ENCODE results near the gene DNAH2. TPM values are rescaled to one million over a fixed set of nuclear protein-coding genes. Genes with fewer than 3 reads are reported as not detected.

The DNAH2 gene
- total RNA-seq, 1 experiment from 2014 or later: 2.0 TPM

GRCh38 chr17:7706631-7707354 is 10.8 kb upstream of the DNAH2 start:
- no peak overlapping the region for H2AFZ ChIP-seq (ENCODE audit: low read depth, low read length, poor library complexity, severe bottlenecking)
- H3K9ac ChIP-seq (ENCODE audit: low read length): no peak overlapping the region
- H3K27me3 ChIP-seq (ENCODE audit: insufficient read depth, low read length): no peaks in the 10 kb centered on the region
- ATAC-seq (no peak), DNase-seq (ENCODE audit: low read depth, low spot score) (no peak)
- no peaks in the 10 kb centered on the region for H4K20me1 ChIP-seq (ENCODE audit: insufficient read depth)
- POLR2A ChIA-PET: interaction anchor here (1.2 kb wide), 2 partner anchors 10 to 20 kb away, joined by 3 to 4 read pairs; no protein-coding TSS in a partner anchor
- H3K4me2 ChIP-seq (ENCODE audit: low read length): no peak overlapping the region
- peaks cover 0 to 21% of the 10 kb centered on the region in 2 experiments; a peak in 1 of 4 replicates for H3K4me1 ChIP-seq (ENCODE audit: control insufficient read depth in 1 of 2, insufficient read depth in 2 of 2, low read length in 2 of 2)
- CTCF ChIA-PET: interaction anchor here (1.0 kb wide), 1 partner anchor 10 kb away, joined by 3 read pairs; no protein-coding TSS in a partner anchor
- 0 out of 2 replicates have a peak, but pooled peaks cover 3% of the 10 kb centered on the region for H3K9me2 ChIP-seq (ENCODE audit: insufficient read depth)
- TF ChIP-seq ZBTB33 (IDR thresholded peaks at IDR 0.05; ENCODE audit: extremely low read depth, insufficient replicate concordance, low read length): no peak
- TF ChIP-seq EZH2 (IDR thresholded peaks at IDR 0.05): no peak
- TF ChIP-seq TCF7L2 (IDR thresholded peaks at IDR 0.05; ENCODE audit: borderline replicate concordance, extremely low read depth, insufficient read depth, insufficient read length): no peak
- TF ChIP-seq ATF3 (IDR thresholded peaks at IDR 0.05): no peak
- TF ChIP-seq SIN3A (IDR thresholded peaks at IDR 0.05; ENCODE audit: low read depth): no peak
- TF ChIP-seq FOSL1 (IDR thresholded peaks at IDR 0.05; ENCODE audit: low read depth): no peak
- TF ChIP-seq SRF (IDR thresholded peaks at IDR 0.05; ENCODE audit: low read depth): no peak
- TF ChIP-seq CEBPB (IDR thresholded peaks at IDR 0.05; ENCODE audit: low read depth): no peak
- no peak for TF ChIP-seq REST (IDR thresholded peaks at IDR 0.05; ENCODE audit: low read depth)
- TF ChIP-seq RAD21 (IDR thresholded peaks at IDR 0.05; ENCODE audit: low read depth): no peak
- TF ChIP-seq ZFX (IDR thresholded peaks at IDR 0.05): no peak
- no peak for TF ChIP-seq CTCF (IDR thresholded peaks at IDR 0.05 in 2 of 3, conservative IDR thresholded peaks at IDR 0.05 in 1 of 3; ENCODE audit: borderline replicate concordance in 1 of 3, insufficient read depth in 1 of 3, low read depth in 2 of 3, low read length in 2 of 3)
- no peak for TF ChIP-seq POLR2AphosphoS5 (IDR thresholded peaks at IDR 0.05; ENCODE audit: low read depth, low read length)
- no peak for TF ChIP-seq CBX3 (IDR thresholded peaks at IDR 0.05; ENCODE audit: low read depth)
- no peak for TF ChIP-seq MAX (IDR thresholded peaks at IDR 0.05)
- no peak overlapping the region for H3K27ac ChIP-seq (ENCODE audit: low read depth, low read length)
- no TSS peak for BruUV-seq (replicated peaks)
- no peaks in the 10 kb centered on the region for H3K9me3 ChIP-seq (ENCODE audit: control insufficient read depth in 1 of 2, insufficient read depth in 1 of 2, low read depth in 1 of 2, low read length in 2 of 2)
- H3K4me3 ChIP-seq (replicated peaks in 1 of 2; ENCODE audit: low read depth in 1 of 2, low read length in 2 of 2): no peak overlapping the region
- RAD21 ChIA-PET (ENCODE audit: low non-redundant PET in 1 of 2, low total read pairs in 2 of 2, uncharacterized antibody in 2 of 2, unreplicated experiment in 2 of 2): no interaction called here
- peaks cover 2 to 3% of the 10 kb centered on the region in 2 experiments; a peak in 1 of 4 replicates for H3K36me3 ChIP-seq (ENCODE audit: control insufficient read depth in 1 of 2, insufficient read depth in 2 of 2, low read length in 2 of 2)
- no peaks in the 10 kb centered on the region for H3K79me2 ChIP-seq (ENCODE audit: insufficient read depth, low read length)
- intact Hi-C loops (cut with micrococcal nuclease): no loop called here
